DMS153 (cell line): ENCODE data around the gene FGD2.
A peak's percentile ranks its signal among the peaks of the same experiment; 100 is the strongest.

Source experiments
- DNase-seq: peaks from one replicate; lab custom pipeline; 2025; lab: John Stamatoyannopoulos, UW

Gene FGD2, protein sequence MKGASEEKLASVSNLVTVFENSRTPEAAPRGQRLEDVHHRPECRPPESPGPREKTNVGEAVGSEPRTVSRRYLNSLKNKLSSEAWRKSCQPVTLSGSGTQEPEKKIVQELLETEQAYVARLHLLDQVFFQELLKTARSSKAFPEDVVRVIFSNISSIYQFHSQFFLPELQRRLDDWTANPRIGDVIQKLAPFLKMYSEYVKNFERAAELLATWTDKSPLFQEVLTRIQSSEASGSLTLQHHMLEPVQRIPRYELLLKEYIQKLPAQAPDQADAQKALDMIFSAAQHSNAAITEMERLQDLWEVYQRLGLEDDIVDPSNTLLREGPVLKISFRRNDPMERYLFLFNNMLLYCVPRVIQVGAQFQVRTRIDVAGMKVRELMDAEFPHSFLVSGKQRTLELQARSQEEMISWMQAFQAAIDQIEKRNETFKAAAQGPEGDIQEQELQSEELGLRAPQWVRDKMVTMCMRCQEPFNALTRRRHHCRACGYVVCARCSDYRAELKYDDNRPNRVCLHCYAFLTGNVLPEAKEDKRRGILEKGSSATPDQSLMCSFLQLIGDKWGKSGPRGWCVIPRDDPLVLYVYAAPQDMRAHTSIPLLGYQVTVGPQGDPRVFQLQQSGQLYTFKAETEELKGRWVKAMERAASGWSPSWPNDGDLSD

DNA sequence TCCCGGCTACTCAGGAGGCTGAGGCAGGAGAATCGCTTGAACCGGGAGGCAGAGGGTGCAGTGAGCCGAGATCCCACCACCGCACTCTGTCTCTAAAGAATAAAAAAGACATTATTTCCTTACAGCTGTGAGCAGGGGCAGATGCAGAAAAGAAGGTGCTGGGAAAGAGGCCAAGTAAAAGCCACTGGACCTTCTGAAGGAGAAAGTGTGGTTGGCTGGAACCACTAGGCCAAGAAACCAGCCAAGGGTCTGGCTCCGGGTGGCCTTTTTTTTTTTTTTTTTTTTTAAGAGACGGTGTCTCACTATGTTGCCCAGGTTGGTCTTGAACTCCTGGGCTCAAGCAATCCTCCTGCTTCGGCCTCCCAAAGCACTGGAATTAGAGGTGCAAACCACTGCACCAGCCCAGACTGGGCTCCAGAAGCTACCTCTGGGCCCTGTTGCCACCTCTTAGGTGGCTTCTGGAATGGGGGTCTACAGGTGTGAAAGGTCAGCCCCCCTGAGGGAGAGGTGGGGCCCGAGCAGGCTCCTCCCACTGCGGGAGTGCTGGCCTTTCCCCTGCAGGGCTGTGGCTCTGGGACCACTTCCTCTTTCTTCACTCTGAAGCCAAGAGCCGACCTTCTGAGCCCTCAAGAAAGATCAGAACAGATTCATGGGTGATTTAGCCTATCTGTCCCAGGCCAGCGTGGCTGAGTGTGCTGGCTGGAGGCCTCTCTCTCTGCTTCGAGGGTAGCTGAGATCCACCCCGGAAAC lies at the start of gene FGD2:
Gene FGD2, plus strand, starts transcription at position 595 of the 750 bp plus-strand sequence. CDS start 163 bp downstream, outside the sequence.
- DNase-seq: no peak

DNA sequence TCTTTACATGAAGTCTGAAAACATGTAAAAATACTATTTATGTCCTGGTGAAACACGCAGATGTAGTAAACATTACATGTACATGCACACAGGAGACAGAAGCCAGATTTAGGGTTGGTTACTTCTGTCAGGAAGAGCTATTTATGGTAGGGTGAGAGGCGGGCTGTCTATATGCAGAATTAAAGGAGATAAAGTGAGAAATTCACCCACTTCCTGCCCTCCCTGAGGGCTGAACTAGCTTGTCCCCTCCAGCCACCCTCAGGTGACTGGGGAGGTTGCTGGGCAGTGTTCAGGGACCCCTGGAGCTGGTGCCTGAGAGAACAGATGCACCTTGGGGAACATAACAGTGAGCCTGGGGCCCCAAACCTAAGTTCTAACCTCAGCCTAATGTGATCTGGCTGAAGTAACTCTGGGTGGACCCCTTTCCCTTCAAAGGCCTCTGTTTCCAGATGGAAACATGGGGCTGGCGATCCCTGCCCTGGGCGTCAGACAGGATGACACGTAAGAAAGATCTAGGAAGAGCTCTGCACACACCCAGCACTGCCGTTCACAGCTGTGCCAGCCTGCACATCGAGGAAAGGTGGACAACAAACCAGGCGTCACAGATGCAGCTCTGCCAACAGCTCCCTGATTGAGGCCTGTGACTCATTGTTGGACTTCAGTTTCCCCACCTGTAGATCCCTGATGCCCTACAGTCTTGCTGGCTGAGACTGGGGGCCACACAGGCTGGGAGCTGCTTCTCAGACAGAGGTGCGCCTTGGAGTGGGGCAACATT lies 49.6 kb upstream of the FGD2 start:
- no peak for DNase-seq

DNA sequence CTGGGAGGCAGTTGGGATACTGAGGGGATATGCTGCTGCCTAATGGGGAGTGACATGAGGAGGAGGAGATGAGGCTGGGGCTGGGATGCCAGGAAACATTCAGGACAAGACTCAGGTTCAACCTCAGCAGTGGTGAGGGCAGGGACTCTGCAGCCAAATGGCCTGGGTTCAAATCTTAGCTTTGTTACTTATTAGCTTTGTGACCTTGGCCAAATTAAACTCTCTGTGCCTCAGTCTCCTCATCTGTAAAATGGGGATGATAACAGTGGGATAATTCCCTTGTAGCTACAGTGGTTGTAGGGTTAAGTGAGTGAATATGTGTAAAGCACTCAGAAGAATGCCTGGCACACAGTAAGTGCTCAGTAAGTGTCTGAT lies 49.0 kb upstream of the FGD2 start:
- DNase-seq: no peak

DNA sequence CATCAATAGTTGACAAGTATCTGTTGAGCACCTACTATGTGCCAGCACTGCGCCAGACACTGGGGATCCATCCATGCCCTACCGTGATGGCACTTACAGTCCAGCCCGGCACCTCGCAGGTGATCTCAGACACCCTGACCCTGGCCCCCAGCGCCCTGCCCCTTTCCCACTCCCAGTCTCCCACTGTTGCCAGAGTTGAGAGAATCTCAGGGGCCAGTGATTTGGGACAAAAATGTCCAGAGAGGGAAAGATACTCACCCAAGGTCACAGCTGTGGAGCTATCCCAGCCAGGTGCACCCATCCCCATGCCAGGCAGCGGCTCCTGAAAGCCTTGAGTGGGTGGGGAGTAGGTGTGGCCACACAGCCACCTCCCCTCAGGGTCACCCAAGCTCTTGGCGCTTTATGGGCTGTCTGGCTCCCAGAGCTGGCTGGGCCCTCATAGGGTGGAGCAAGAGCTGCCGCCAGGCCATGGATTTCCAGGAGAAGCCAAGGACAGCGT lies 47.6 kb upstream of the FGD2 start:
- no peak for DNase-seq

DNA sequence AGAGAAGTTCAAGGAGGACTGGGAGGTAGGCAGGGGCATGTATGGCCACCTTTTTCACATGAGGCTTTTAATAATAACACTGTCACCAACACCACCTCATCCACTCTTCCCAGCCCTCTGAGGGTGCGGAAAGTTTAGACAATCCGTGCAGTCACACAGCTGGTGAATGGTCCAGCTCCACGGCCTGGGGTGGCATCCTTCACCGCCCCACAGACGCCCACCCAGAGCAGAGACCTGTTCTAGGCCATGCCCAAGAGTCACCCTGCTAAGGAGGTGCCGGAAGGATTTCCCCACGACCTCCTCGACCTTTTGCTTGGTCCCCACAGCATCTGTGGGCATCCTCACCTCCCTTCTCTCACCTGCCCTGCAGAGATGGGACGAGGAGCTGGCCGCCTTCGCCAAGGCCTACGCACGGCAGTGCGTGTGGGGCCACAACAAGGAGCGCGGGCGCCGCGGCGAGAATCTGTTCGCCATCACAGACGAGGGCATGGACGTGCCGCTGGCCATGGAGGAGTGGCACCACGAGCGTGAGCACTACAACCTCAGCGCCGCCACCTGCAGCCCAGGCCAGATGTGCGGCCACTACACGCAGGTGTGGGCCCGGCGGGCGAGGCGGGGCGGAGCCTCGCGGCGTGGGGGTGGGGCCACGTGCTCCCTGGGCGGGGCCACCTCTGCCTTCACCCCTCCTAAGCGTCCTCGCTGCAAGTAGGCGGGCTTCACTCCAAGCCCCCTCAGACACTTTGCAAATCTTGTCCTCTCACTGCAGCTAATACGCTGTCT lies 46.5 kb upstream of the FGD2 start:
- DNase-seq: no peak

DNA sequence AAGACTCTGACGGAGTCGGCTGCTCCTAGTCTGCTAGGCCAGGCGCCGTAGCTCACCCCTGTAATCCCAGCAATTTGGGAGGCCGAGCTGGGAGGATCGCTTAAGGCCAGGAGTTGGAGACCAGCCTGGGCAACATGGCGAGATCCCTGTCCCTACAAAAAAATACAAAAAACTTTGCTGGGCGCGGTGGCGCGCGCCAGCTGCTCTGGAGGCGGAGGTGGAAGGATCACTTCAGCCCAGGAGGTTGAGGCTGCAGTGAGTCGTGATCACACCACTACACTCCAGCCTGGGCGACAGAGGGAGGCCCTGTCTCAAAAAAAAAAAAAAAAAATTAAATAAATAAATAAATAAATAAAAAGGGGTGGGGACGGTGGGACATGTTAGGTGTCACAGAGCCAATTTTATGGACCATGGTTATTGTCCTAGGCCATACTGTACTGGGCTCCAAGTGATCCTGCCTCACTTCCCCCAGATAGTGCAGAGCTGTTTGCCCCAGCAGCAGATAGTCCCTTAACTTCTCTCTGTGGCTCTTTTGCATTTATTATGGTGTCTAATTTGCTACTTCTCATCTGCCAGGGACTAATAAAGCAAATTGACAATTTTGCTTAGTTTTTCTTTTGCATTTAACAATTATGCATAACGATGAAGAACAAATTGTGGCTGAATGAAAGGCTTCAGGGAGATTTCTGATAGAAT lies 45.8 kb upstream of the FGD2 start:
- no peak for DNase-seq

DNA sequence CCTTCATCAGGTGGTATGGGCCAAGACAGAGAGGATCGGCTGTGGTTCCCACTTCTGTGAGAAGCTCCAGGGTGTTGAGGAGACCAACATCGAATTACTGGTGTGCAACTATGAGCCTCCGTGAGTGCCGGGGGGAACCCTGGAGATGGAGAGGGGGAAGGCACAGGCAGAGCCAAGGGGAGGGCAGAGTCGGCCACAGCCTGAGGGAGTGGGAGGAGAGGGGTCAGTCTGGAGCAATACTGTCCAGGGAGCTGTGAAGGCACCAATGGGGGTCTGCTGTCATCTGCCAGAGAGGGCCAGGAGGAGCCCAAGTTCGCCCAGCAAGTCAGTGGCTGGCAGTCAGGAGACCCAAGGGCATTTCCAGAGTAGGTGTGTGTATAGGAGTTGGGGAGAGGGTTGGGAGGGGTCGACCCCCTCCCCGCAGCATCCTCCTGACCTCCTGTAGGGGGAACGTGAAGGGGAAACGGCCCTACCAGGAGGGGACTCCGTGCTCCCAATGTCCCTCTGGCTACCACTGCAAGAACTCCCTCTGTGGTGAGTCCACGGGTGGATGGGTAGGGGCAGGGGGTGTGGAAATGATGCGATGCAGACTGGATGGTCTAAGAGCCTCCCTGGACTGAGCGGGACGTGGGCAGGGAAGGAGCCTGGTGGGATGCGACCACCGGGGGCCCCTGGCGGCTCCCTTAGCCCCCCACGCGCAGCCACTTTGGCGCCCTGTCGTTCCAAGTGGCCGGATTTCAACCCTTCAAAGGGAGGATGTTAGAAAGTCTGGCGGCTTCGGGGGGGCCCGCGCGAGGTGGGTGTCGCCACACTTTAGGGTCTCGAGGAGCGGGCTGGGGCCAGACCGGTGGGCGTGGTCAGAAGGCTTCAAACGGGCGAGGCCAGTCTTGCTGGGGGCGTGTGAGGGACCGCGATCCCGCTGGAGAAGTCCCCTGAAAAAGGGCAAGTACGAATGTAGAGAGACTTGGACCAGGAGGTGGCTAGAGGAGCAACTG lies 43.7 kb upstream of the FGD2 start:
- DNase-seq: no peak

DNA sequence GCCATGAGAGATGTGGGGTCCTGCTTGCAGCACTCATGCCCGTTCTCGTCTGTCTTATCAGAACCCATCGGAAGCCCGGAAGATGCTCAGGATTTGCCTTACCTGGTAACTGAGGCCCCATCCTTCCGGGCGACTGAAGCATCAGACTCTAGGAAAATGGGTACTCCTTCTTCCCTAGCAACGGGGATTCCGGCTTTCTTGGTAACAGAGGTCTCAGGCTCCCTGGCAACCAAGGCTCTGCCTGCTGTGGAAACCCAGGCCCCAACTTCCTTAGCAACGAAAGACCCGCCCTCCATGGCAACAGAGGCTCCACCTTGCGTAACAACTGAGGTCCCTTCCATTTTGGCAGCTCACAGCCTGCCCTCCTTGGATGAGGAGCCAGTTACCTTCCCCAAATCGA lies 42.6 kb upstream of the FGD2 start:
- peak; percentile 13 for DNase-seq

DNA sequence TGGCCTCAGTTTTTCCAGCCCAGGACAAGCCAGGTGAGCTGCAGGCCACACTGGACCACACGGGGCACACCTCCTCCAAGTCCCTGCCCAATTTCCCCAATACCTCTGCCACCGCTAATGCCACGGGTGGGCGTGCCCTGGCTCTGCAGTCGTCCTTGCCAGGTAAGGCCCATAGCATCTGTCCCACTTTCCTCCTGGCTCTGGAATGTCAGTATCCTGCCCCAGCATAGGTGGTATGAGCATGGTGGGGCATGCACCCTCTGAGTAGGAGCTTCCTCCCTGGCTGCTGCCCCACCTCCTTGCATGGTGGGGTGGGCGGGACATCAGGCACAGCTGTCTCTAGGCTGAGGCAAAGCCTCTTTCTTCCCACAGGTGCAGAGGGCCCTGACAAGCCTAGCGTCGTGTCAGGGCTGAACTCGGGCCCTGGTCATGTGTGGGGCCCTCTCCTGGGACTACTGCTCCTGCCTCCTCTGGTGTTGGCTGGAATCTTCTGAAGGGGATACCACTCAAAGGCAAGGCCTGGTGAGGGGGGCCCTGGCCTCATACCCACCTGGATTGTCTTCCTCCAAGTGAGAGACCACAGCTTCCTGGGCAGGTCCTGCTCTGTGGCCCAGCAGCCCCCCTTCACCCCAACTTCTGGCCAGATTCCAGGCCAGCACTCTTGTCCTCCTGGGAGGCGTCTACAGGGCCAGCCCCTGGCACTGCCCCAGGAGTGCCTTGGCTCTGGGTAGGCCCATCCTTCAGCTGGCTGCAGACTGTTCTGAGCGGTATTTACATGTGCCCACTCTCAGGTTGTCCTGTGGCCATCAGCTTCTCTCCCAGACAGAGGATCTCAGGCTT lies 41.8 kb upstream of the FGD2 start:
- DNase-seq: no peak

DNA sequence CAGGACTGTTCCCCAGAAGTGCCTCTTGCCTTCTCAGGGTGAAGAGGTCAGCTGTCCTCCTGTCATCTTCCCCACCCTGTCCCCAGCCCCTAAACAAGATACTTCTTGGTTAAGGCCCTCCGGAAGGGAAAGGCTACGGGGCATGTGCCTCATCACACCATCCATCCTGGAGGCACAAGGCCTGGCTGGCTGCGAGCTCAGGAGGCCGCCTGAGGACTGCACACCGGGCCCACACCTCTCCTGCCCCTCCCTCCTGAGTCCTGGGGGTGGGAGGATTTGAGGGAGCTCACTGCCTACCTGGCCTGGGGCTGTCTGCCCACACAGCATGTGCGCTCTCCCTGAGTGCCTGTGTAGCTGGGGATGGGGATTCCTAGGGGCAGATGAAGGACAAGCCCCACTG lies 41.1 kb upstream of the FGD2 start:
- DNase-seq: no peak

DNA sequence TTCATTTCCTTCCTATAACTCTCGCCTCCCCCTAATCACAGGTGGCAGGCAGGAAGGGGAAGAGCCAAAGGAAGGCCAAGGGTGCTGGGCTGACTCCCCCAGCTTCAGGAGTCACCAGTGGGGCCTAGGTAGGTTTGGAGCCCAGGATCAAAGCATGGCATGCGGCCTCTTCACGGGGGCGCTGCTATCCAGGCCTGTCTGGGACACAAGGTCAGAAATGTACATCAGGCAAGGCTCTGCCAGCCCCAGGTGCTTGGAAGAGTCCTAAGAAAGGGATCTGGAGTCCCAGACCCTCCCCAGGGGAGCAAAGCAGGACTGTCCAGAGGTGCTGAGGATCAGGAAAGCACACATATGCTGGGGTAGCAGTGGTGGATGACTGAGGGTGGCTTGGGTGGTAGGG lies 40.5 kb upstream of the FGD2 start:
- no peak for DNase-seq

DNA sequence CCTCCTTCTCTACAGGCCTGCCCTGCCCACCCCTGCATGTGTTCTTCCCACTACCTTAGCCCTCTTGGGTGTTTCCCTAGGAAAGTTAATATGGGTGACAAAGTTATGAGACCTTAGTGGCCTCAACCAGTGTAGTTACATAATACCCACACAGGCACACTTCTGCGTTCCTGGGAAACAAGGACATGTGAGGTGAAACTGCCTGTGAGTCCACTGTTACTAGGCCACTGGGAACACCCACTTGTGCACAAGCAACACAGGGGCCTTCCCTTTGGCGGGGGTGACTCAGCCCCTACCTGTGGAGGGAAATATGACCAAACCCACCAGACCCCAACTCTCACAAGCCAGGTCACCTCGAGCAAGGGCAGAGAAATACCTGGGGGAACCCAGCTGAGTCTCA lies 38.2 kb upstream of the FGD2 start:
- DNase-seq: no peak

DNA sequence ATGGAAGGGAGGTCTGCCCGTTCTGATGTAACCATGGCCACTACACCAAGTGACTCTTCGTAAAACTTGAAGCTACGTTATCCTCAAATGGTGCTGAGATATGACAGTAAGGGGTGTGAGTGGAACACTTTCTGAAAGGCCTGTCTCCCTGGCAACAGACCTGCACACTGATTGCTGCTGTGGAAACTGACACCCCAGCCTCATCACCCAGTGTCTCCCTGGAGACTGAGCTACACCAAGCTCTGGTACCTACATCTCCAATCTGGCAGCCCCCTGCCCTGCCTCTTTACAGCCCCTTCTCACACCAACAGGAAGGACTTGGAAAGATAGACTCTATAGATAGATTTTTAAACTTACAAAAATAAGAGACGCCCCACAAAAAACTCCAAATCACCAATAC lies 37.7 kb upstream of the FGD2 start:
- DNase-seq: no peak

DNA sequence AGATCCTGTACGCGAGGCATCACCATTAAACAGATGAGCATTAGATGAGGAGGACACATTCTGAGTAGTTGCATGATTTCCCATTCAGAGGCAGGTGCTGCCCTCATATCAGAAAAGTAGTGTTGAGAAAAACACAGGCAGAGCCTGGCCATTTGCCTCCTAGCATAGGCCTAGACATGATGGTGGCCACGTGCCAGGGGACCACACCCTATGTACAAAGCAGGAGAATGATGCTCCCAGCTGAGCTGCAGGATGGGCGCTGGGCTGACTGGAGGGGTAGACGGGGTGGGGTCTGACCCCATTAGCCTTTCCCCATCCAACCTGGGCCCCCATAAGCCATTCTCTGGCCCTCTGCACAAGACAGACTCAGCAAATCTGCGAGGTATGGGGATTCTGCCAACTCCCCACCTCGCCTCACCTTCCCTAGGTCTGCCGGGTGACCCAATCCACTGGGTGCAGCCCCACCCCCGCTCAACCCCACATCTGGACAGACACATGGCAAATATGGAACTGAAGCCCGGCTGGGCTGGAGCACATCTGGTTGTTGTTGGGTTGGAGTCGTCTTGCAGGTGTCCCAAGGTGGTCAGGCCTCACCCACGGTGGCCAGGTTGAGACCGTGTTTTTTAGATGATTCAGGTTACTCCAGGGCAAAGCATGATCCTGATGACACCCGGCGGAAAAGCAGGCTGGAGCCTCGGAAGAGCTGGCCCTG lies 37.0 kb upstream of the FGD2 start:
- DNase-seq: no peak

DNA sequence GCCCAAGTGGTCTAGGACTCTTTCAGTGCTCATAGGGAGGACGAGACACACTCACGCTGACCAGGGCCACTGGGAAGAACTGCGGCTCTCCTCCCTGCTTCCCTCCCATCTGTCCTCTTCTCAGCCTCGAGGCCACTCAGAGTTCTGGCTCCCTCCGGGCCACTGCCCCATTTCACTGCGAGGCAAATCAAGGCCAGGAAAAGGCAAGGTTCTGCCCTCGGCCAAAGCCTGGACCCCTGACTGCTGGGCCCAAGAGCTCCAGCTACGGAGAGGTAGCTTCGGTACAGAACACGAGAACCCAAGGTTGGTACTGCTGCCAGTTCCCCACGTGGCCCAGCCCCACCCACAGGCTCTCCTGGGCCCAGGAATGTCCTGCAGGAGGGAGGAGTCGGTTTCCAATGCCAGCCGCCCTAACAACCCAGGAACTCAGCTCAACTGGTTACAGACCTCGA lies 36.2 kb upstream of the FGD2 start:
- DNase-seq: no peak

DNA sequence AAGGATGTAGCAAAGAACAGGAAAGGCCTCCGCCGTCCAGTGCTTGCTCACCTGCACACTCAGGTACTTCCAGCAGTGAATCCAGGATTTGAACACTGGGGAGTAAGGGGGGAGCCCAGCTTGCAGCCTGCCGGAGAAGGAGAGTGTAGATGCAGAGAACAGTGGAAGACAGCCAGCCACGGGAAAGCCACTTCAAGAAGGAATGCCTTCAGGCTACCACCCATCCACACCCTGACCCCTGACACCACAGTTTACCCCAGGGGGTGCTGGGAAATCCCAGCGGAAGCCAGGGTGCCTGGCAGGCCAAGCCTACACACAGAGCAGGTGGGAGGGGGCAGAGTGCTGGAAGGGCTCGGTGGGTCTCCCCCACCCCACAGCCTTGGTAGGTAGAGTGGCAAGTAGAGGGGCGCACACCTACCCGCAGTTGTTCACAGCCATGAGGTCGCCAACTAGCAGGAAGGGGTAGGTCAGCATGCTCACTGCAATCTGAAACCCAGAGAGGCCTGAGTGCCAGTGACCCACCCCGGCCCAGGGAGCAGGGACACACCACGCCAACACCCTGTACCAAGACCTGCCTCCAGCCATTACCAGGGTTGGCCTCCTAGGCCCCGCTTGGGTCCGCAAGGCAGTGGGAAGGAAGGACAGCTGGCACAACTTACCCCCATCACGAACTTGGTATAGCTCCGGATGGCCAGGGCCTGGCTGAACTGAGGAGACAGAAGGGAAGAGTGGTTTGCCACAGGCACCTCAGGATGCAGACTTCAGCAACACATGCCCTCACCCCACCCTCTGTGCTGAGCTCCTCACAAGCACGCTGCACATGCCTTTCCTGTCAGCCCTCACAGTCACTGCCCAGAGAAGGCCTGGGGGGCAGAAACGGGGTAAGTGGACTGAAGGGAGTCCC lies 35.2 kb upstream of the FGD2 start:
- DNase-seq: no peak
